GM19397 (cell line): Measurements from ENCODE around the gene ARHGEF7.

Experiments
- ATAC-seq: cut with Tn5 transposase; IDR thresholded peaks from one replicate; pipeline ENCODE4 v1.9.1; 2021; ENCODE audit warnings: mild to moderate bottlenecking, moderate library complexity; ENCODE audit not compliant: unreplicated experiment

Gene ARHGEF7

DNA sequence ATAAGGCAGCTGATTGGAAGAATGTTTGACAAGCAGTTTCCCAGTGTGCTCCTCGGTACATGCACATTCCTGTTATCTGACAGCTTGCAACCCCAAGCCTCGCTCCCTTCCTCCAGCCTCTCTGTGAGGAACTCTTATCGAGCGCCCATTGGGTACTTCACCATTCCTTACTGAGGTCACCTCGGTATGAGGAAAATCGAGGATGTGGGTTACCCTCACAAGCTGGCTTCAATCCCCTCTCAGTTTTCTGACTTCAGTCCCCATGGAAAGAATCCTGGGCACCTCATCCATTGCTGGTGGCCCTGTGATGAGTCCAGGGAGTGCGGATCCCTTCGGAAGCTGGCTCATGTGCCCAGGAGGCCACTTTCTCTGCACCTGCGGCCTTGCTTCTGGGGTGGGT is 222.6 kb downstream of the ARHGEF7 start:
- no peak for ATAC-seq

DNA sequence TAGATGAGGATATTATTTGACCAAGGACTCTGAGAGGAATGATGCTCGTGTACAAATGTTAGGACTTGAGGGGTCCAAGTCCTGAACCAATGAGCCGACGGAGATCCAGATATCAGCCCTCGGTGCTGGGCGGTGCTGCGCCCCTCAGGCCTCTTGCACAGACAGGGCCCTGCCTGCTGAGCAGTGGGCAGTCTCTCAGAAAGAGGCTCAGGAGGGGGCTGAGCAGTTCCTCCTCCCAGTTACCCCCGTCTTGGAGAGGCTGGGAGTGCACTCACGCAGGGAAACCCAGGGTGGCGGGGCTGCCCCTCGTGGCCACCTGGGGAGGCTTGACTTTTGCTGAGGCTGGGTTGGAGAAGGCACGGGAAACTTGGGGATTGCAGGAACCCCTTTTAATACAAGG is 223.7 kb downstream of the ARHGEF7 start:
- ATAC-seq: no peak

DNA sequence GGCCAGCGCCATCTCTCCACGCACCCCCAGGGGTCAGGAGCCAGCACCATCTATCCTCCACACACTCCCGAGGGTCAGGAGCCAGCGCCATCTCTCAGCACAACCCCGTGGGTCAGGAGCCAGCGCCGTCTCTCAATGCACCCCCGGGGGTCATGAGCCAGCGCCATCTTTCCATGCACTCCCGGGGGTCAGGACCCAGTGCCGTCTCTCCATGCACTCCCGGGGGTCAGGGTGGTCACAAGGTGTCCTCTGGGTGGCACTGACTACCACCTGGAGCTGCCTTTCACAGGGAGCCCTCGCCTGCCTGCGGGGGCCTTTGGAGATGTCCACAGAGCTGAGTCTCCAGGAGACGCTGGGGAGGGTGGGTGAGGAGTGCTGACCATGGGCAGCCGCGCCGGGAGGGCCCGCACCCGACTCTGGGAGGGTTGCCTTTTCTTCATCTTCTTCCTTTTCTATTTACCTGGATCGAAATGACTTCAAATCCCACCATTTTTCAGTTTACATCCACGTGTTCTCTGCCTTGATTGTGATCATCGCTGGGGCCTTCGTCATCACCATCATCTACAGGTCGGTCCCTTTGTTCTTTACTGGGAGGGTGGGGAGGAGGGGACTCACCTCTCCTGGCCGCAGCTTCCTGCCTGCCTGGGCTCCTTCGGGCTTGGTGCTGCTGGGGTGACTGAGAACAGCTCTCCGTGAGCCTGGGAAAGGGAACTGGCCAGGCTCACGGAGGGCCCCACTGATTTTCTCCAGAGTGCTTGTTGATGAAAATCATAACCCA is 224.4 kb downstream of the ARHGEF7 start:
- ATAC-seq: no peak

DNA sequence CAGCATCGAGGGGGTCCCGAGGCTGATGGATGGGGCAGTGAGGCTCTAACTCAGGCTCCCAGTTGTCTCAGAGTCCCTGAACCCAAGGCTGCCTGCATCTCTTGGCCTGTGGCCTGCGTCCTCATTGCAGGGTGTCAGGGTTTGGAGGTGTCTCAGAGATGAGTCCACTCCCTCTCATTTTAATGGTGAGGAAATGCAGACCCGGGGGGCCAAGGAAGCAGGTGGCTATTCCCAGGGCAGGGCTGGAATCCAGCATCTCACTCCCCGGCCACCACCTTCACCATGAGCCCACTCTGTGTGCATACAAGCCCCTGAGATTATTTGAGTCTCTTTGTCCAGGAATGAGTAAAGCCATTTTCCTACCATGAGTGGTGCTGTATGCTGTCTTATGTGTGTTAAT is 226.8 kb downstream of the ARHGEF7 start:
- ATAC-seq: no peak

DNA sequence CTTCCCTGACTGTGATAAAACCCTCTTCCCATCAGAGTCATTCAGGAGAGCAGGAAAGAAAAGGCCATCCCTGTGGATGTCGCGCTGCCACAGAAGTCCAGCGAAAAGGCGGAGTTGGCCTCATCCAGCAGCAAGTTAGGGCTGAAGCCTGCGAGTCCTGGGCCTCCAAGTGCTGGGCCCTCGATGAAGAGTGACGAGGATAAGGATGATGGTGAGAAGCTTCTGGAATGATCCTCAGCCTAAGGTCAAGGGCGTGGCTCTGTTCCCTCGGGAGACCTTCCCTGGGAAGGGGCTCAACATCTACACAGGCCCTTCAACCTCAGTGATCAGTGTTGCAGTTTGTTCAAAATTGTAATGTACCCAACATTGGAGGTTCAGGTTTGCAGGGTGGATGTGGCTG is 227.6 kb downstream of the ARHGEF7 start:
- ATAC-seq: no peak

DNA sequence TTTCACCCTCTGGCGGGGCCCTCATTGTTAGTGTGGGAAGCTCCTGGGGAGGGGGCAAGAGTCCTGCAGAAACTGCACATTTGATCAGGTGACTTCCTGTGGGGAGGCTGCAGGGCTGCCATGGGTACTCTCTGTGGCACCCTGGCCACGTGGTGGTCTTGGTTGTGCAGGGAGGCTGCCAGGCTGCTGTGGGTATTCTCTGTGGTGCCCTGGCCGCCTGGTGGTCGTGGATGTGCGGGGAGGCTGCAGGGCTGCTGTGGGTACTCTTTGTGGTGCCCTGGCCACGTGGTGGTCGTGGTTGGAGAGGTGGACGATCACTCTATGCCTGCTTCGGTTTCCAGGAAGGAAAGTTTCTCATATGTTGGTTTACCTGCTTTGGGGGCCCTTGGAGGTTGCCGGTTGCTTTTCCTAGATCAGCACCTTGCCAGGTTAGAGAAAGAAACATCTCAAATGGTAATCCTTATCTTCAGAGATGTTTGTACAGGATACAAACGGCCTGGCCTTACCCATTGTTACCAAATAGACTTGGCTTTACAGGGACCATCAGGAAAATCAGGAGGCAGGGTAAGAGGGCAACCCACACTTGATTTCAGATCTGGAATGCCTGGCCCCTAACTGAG is 228.2 kb downstream of the ARHGEF7 start:
- no peak for ATAC-seq

DNA sequence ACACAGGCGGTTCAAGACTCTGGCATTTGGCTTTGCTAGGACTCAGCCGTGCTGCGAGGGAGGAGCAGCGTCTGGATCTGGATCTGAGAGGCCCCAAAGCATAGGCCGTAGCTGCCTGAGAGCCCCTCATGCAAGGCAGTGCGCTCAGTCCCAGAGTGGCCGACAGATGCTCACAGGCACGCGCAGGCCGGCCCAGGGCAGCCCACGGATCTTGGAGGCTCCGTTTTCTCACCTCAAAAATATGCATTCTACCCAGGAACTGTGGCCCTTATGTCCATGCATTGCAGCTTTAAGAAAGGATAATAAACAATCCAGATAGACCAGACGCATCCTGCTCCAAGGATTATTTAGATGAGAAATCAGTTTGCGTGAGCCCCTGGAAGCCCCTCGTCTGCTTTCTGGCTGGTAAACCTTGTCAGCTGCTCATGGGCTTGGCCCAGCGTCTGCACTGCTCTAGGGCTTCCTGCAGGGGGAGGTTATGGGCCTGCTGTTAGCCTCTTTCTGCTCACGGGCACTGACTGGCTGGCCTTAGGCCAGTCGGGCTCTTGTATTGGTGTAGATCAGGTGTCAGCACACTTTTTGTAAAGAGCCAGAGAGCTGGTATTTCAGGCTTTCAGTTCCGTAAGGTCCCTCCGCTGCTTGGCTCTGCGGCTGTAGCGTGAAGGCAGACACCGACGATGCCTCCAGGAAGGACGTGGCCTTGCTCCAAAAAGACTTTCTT is 229.5 kb downstream of the ARHGEF7 start:
- no peak for ATAC-seq

DNA sequence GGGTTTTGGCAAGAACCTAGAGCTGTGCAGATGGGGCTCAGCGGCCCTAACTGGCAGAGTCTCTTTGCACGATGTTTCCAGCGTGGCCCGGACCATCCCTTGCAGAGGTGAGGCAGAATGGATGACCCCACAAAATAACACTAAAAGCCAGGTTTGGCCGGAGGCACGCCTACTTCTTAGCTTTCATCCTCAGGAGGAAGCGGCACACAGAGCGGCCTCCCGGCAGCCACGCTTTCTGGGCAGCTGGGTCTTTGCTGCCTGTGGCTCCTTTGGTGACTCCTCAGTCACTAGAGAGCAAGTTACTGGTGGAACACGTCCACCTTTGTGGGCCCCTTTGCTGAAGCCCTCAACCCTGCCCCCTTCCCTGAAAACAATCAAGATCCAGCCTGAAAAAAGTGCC is 230.6 kb downstream of the ARHGEF7 start:
- ATAC-seq: no peak

DNA sequence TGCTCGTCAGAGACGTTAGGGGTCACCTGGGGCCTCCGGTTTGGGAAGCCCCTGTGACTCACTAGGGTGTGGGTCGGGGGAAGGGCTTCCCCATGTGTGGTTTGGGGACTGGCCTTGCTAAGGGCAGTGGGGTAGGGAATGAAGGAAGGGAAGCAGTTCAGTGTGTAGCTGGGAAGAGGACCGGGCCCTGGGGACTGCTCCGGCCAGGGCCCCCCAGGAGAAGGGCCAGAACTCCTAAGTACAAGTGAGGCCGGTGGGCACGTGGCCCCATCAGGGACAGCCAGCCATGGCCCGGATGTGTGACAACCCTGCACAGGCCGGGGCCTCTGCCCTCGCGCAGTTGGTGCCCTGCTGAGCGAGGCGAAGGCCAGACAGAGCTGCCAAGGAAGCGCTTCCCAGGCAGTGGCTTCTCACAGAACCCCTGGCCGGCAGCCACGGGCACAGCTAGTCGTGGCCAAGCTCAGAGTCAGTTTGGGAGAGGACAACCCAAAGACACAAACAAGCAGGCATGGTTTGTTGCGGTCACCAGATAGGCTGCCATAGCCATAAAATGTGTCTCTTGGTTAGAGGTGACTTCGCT is 231.1 kb downstream of the ARHGEF7 start:
- ATAC-seq: no peak

DNA sequence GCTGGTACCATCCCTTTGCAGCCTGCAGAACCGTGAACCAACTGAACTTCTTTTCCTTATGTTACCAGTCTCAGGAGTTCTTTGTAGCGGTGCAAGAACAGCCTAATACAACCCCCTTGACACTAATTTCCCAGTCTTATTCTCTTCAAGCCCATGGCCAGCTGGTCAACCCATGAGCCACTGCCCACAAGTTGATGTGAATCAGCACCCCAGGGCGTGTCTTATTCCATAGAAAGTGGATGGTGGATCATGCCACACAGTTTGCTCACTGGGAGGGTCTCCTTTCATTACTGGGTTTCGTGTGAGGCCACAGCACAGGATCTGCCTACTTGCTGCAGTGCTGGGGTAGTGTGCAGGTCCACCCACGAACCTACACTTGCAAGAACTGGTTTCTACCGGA is 232.3 kb downstream of the ARHGEF7 start:
- ATAC-seq: no peak

DNA sequence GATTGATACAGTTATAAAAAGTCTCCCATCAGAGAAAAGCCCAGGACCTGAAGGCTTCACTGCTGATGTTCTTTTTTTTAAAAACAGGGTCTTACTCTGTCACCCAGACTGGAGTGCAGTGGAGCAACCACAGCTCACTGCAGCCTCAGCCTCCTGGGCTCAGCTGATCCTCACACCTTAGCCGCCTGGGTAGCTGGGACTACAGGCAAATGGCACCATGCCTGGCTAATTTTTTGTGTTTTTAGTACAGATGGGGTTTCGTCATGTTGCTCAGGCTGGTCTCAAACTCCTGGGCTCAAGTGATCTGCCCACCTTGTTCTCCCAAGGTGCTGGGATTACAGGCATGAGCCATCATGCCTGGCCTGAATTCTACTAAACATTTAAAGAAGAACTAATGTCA is 238.4 kb downstream of the ARHGEF7 start:
- no peak for ATAC-seq

DNA sequence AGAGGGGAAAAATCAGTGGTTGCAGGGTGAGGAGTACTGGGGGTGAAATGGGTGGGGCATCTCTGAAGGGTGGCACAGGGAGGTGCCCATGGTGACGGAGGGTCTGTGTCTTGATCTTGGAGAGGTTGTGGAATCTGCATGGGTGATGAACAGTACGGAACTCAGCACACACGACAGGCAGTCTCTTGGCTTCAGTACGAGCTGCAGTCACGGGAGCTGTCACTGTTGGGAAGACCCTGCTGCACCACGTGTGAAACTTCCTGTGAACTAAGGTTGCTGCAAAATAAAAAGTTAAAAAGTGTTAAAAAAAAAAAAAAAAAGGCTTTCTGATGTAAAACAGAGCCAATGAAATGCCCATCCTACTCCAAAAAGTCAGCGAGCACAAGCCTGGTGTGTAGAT is 239.7 kb downstream of the ARHGEF7 start:
- ATAC-seq: no peak
